Mucosa of stomach (tissue), 1 donor: ENCODE data around the gene NPFFR1.

ENCODE experiments used
- H3K27me3 ChIP-seq: one replicate; pipeline ENCODE4 v1.7.0; 2013; ENCODE audit warnings: mild to moderate bottlenecking, low read length; ENCODE audit not compliant: control insufficient read depth, insufficient read depth
- H3K36me3 ChIP-seq: one replicate; pipeline ENCODE4 v1.7.0; 2013; ENCODE audit warnings: low read length; ENCODE audit not compliant: control insufficient read depth, insufficient read depth
- H3K4me1 ChIP-seq: one replicate; pipeline ENCODE4 v1.7.0; 2013; ENCODE audit warnings: mild to moderate bottlenecking, low read length; ENCODE audit not compliant: control insufficient read depth, insufficient read depth
- H3K4me3 ChIP-seq: one replicate; pipeline ENCODE4 v1.7.0; 2013; ENCODE audit warnings: low read length
- H3K9ac ChIP-seq: one replicate; pipeline ENCODE4 v1.7.0; 2013; ENCODE audit warnings: mild to moderate bottlenecking, low read length, moderate library complexity
- H3K9me3 ChIP-seq: one replicate; pipeline ENCODE4 v1.7.0; 2013; ENCODE audit warnings: mild to moderate bottlenecking, low read length, moderate library complexity; ENCODE audit not compliant: control insufficient read depth
- donor health status: Pancreatic carcinoma.

The NPFFR1 gene

DNA sequence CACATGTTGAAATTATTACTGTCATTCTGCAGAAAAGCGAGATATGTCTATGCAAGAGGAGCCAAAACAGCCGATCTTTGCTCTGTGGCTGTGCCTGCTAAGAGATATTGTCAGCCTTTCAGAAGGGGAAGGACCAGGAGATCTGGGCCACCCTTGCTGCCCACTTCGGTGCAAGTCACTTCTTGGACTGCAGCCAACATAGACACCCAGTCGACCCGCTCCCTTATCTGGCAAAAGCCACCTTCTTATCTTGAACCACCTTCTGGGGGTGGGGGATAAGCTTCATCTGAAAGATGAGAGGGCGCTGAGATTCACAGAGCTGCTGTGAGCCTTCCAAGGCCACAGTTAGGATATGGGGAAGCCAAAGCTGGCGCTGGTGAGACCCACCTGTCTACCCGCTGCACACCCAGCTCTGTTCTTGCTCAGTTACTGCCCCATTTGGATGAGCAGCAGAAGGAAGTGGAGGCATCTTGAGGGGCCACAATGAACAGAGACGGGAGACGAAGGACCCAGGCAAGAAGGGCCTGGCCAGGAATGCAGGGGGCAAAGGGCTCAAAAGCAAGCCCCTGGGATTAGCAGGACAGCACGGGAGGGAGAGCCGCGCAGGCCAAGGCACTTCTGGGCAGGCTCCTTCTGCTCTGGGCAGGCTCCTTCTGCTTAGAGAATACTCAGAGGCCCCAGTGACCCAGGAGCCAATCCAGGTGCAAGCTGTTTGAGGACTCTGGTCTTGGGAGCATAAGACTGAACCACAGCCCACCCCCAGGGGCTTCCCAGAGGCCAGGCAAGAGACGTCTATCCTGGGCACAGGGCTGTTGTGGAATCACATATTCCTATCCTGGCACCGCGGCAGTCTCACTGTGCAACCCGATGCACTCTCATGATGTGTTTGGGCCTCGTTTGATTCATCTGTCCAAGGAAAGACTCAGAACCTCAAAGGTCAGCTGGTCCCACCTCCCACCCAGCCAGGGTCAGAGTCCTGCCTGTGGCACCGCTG, 38.4 kb upstream of the NPFFR1 start:
- Histone ChIP-seq H3K27me3 (no peaks in the 10 kb centered on the region), H3K4me1 (peaks cover 8% of the 10 kb centered on the region), H3K9ac (no peak overlapping the region), H3K36me3 (no peaks in the 10 kb centered on the region), H3K4me3 (no peak overlapping the region), H3K9me3 (no peaks in the 10 kb centered on the region)

DNA sequence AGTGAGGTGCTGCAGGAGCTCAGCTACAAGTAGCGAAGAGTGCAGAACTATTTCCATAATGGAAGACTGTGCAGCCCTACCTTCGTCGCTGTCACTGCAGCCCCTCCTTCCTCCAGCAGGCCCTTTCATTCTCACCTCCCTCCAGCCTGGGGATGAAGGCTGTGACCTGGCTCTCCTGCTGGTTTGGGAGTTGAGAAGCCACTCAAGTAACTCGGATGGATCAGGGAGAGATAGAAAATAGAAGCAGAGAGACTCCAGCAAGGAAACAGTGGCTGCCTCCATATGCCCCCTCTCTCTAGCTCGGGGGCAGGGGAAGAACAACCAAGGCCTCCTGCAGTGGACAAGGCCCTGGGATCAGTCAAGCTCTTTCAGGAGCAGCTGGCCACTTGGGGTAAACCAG, 37.4 kb upstream of the NPFFR1 start:
- Histone ChIP-seq H3K4me1 (peaks cover 8% of the 10 kb centered on the region), H3K9ac (no peak overlapping the region), H3K36me3 (no peaks in the 10 kb centered on the region), H3K9me3 (no peaks in the 10 kb centered on the region), H3K4me3 (no peak overlapping the region), H3K27me3 (no peaks in the 10 kb centered on the region)

- H3K36me3 ChIP-seq: no peaks in the 10 kb centered on the region
- H3K9me3 ChIP-seq: no peaks in the 10 kb centered on the region
- H3K4me1 ChIP-seq: peaks cover 8% of the 10 kb centered on the region
- H3K9ac ChIP-seq: no peak overlapping the region
- H3K4me3 ChIP-seq: no peak overlapping the region
- H3K27me3 ChIP-seq: no peaks in the 10 kb centered on the region
Measured at GRCh38 chr10:70320751-70321150, 36.9 kb upstream of the NPFFR1 start.

DNA sequence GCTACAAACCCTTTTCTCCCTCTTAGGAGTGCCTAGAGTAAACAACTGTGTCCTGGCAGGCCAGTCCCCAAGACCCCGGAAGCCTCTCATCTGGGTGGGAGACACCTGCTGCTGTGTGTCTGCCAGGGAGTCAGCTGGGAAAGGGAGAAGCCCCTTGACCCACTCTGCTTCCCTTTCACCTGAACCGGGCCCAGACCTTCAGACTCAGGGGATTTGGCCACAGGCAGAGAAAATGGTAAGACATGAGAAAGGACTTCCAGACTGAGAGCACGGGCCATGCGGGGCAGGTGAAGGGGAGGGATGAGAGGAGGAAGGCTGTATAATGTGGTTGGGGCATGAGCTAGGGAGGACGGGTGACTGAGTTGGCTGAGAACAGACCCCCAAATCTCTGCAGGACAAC, 36.0 kb upstream of the NPFFR1 start:
- peaks cover 8% of the 10 kb centered on the region for H3K4me1 ChIP-seq
- H3K9ac ChIP-seq: no peak overlapping the region
- H3K27me3 ChIP-seq: no peaks in the 10 kb centered on the region
- H3K36me3 ChIP-seq: no peaks in the 10 kb centered on the region
- no peaks in the 10 kb centered on the region for H3K9me3 ChIP-seq
- H3K4me3 ChIP-seq: no peak overlapping the region

DNA sequence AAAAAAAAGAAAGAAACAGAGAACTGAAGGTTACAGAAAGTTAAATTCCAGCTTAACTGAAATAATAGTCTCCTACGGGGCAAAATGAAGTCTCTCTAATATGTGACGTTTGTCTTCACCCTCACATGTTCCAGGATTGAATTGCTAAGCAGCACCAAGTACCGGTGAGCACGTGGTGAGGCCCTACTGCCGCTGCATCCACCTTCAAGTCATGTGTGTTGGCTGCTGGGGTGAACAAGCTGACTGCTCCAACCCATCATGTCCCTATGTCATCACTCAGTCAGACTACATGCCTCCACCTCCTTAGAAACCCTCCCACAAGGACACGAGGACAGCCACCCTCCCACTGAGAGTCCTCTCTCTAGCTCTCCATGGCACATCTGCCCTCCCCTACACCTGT, 35.4 kb upstream of the NPFFR1 start:
- Histone ChIP-seq H3K9me3 (no peaks in the 10 kb centered on the region), H3K4me3 (no peak overlapping the region), H3K36me3 (no peaks in the 10 kb centered on the region), H3K9ac (no peak overlapping the region), H3K4me1 (peaks cover 8% of the 10 kb centered on the region), H3K27me3 (no peaks in the 10 kb centered on the region)

- Histone ChIP-seq H3K9ac (no peak overlapping the region), H3K4me3 (no peak overlapping the region), H3K9me3 (no peaks in the 10 kb centered on the region), H3K36me3 (no peaks in the 10 kb centered on the region), H3K27me3 (no peaks in the 10 kb centered on the region), H3K4me1 (peaks cover 8% of the 10 kb centered on the region)
Measured at GRCh38 chr10:70317943-70318318, 34.1 kb upstream of the NPFFR1 start.

DNA sequence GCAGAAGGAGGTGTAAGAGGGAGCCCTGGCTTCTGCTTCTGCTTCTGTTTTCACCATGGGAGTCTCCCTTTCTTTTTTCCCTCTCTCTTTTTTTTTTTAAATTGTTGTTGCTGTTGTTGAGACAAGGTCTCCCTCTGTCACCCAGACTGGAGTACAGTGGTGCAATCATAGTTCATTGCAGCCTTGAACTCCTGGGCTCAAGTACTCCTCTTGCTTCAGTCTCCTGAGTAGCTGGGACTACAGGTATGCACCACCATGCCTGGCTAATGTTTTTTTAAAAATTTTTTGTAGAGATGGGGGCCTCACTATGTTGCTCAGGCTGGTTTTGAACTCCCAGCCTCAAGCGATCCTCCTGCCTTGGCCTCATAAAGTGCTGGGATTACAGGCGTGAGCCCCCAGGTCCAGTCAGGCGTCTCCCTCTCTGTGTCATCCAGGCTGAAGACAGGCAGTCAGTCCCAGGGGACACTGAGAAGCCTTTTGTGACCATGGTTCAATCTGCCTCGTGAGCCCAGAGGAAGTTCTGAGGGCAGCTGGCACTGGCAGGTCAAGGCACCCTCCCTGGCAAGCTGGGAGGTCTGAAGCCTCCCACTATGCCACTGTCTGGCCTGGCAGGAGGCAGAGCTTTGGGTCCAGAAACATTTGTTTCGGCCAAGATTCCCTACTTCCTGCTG, 33.6 kb upstream of the NPFFR1 start:
- Histone ChIP-seq H3K4me1 (peaks cover 8% of the 10 kb centered on the region), H3K27me3 (no peaks in the 10 kb centered on the region), H3K9me3 (no peaks in the 10 kb centered on the region), H3K9ac (no peak overlapping the region), H3K36me3 (no peaks in the 10 kb centered on the region), H3K4me3 (no peak overlapping the region)

GRCh38 chr10:70315815-70316214, 32.0 kb upstream of the NPFFR1 start:
- Histone ChIP-seq H3K4me1 (peaks cover 8% of the 10 kb centered on the region), H3K36me3 (no peaks in the 10 kb centered on the region), H3K9ac (no peak overlapping the region), H3K27me3 (no peaks in the 10 kb centered on the region), H3K9me3 (no peaks in the 10 kb centered on the region), H3K4me3 (no peak overlapping the region)

- Histone ChIP-seq H3K27me3 (no peaks in the 10 kb centered on the region), H3K4me3 (no peak overlapping the region), H3K9me3 (no peaks in the 10 kb centered on the region), H3K4me1 (peaks cover 8% of the 10 kb centered on the region), H3K9ac (no peak overlapping the region), H3K36me3 (no peaks in the 10 kb centered on the region)
Measured at GRCh38 chr10:70315276-70315675, 31.5 kb upstream of the NPFFR1 start.

GRCh38 chr10:70312972-70313371, 29.2 kb upstream of the NPFFR1 start:
- Histone ChIP-seq H3K4me3 (no peak overlapping the region), H3K9me3 (no peaks in the 10 kb centered on the region), H3K27me3 (no peaks in the 10 kb centered on the region), H3K36me3 (no peaks in the 10 kb centered on the region), H3K4me1 (no peaks in the 10 kb centered on the region), H3K9ac (no peak overlapping the region)

DNA sequence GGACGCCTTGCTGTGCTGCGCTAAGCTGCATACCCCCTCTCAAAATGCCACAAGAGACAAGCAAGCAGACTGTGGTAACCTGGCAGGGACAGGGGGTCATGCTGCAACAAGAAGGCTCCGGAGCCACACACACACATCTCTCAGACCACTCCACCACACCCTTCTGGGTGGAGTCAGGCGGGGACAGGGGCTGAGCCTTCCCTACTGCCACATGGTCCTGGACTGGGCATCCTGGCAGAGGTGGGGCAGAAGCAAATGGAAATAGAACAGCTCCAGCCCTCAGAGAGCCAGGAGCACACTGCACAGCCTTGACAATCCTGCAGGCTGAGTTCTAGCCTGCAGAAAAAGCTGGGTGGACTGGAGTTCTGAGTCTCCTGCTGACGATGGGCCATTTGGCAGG, 28.4 kb upstream of the NPFFR1 start:
- H3K27me3 ChIP-seq: no peaks in the 10 kb centered on the region
- no peaks in the 10 kb centered on the region for H3K9me3 ChIP-seq
- H3K4me3 ChIP-seq: no peak overlapping the region
- no peaks in the 10 kb centered on the region for H3K4me1 ChIP-seq
- H3K36me3 ChIP-seq: no peaks in the 10 kb centered on the region
- no peak overlapping the region for H3K9ac ChIP-seq

DNA sequence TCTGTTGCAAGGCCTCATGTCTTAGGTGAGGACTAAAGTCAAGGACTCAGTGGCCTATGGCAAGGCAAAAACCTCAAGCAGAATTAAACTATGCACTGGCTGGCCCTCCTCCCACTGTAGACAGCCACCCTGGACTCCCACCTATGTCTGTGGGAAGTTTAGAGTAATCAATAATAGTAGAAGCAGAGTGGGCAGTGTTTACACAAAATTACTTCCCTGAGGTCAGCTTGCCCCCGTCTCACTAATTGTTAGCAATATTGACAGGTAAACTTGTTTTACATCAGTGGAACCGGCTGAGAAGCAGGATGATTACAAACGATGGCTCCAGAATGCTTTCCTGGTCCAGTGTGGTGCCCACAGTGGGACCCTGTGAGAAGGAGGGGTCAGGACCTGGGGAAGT, 27.9 kb upstream of the NPFFR1 start:
- no peaks in the 10 kb centered on the region for H3K9me3 ChIP-seq
- no peak overlapping the region for H3K4me3 ChIP-seq
- H3K9ac ChIP-seq: no peak overlapping the region
- H3K4me1 ChIP-seq: no peaks in the 10 kb centered on the region
- H3K36me3 ChIP-seq: no peaks in the 10 kb centered on the region
- H3K27me3 ChIP-seq: no peaks in the 10 kb centered on the region
